ENCODE measurements around the gene USPL1. TPM values are rescaled to one million over a fixed set of nuclear protein-coding genes. Genes with fewer than 3 reads are reported as not detected.

Gene USPL1
- total RNA-seq, 4 donors from 2014 or later = 23.6 to 31.0 (median 27.5) TPM

GRCh38 chr13:30623392-30623791, 5.7 kb downstream of the USPL1 start:
- H3K27me3 ChIP-seq = no peaks in the 10 kb centered on the region
- H3K4me1 ChIP-seq = peaks cover 10 to 14% of the 10 kb centered on the region in 2 donors
- no peak overlapping the region for H3K4me3 ChIP-seq (replicated peaks in 1 of 3)
- no peak overlapping the region for H3K27ac ChIP-seq
- intact Hi-C loops (cut with DNase I) = no loop called here
- 87 to 89% methylated on average over 5 of the region's 5 CpGs for WGBS, 2 donors
- TF ChIP-seq, protein P1, sequence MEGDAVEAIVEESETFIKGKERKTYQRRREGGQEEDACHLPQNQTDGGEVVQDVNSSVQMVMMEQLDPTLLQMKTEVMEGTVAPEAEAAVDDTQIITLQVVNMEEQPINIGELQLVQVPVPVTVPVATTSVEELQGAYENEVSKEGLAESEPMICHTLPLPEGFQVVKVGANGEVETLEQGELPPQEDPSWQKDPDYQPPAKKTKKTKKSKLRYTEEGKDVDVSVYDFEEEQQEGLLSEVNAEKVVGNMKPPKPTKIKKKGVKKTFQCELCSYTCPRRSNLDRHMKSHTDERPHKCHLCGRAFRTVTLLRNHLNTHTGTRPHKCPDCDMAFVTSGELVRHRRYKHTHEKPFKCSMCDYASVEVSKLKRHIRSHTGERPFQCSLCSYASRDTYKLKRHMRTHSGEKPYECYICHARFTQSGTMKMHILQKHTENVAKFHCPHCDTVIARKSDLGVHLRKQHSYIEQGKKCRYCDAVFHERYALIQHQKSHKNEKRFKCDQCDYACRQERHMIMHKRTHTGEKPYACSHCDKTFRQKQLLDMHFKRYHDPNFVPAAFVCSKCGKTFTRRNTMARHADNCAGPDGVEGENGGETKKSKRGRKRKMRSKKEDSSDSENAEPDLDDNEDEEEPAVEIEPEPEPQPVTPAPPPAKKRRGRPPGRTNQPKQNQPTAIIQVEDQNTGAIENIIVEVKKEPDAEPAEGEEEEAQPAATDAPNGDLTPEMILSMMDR (IDR thresholded peaks at IDR 0.05) = no peak
- TF ChIP-seq POLR2A (IDR thresholded peaks at IDR 0.05) = no peak
- no peaks in the 10 kb centered on the region for H3K9me3 ChIP-seq
- no peak for DNase-seq
- peaks cover 0 to 4% of the 10 kb centered on the region in 2 donors for H3K36me3 ChIP-seq

- no peaks in the 10 kb centered on the region for H3K27me3 ChIP-seq
- no peak overlapping the region for H3K27ac ChIP-seq
- no peak overlapping the region for H3K4me3 ChIP-seq (replicated peaks in 1 of 3)
- H3K4me1 ChIP-seq = peaks cover 3 to 4% of the 10 kb centered on the region in 2 donors
- peaks cover 0 to 4% of the 10 kb centered on the region in 2 donors for H3K36me3 ChIP-seq
- DNase-seq = no peak
- intact Hi-C loops (cut with DNase I) = no loop called here
- no peaks in the 10 kb centered on the region for H3K9me3 ChIP-seq
- 88 to 90% methylated on average over 1 of the region's 1 CpG for WGBS, 2 donors
- TF ChIP-seq POLR2A (IDR thresholded peaks at IDR 0.05) = no peak
- TF ChIP-seq, protein P1 (IDR thresholded peaks at IDR 0.05) = no peak
These were observed 6.9 kb downstream of the USPL1 start for GRCh38 chr13:30624630-30625029.

DNA sequence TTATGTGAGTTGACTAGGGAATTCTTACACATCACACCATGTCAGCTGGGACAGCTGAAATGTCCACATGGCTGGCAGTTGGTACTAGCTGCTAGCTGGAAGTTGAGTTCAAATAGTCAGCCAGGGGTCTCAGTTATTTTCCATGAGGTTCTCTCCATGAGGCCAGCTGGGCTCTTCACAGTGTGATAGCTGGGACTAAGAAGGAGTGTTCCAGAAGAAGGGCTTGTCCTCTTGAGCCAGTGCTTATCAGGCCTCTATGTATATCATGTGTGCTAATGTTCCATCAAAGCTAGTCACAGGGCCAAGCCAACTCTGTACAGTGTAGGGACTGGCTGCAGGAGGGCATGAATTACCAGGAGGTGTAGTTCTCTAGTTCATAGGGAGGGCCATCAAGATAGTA, 11.8 kb downstream of the USPL1 start:
- intact Hi-C loops (cut with DNase I) = no loop called here
- Histone ChIP-seq H3K36me3 (peaks cover 13 to 16% of the 10 kb centered on the region in 2 donors), H3K27ac (no peak overlapping the region), H3K4me1 (no peaks in the 10 kb centered on the region), H3K9me3 (no peaks in the 10 kb centered on the region), H3K4me3 (replicated peaks in 1 of 3) (no peak overlapping the region), H3K27me3 (no peaks in the 10 kb centered on the region)
- DNase-seq = no peak
- TF ChIP-seq, protein P1 (IDR thresholded peaks at IDR 0.05) = no peak
- no peak for TF ChIP-seq POLR2A (IDR thresholded peaks at IDR 0.05)

GRCh38 chr13:30633861-30634260, 16.1 kb downstream of the USPL1 start:
- Histone ChIP-seq H3K27ac (no peak overlapping the region), H3K36me3 (peaks cover 13 to 16% of the 10 kb centered on the region in 2 donors), H3K4me1 (no peaks in the 10 kb centered on the region), H3K4me3 (replicated peaks in 1 of 3) (no peak overlapping the region), H3K27me3 (no peaks in the 10 kb centered on the region), H3K9me3 (no peaks in the 10 kb centered on the region)
- intact Hi-C loops (cut with DNase I) = no loop called here
- no peak for DNase-seq
- WGBS, 2 donors = 94 to 99% methylated on average over 4 of the region's 4 CpGs
- TF ChIP-seq, protein P1 (IDR thresholded peaks at IDR 0.05) = no peak
- no peak for TF ChIP-seq POLR2A (IDR thresholded peaks at IDR 0.05)

DNA sequence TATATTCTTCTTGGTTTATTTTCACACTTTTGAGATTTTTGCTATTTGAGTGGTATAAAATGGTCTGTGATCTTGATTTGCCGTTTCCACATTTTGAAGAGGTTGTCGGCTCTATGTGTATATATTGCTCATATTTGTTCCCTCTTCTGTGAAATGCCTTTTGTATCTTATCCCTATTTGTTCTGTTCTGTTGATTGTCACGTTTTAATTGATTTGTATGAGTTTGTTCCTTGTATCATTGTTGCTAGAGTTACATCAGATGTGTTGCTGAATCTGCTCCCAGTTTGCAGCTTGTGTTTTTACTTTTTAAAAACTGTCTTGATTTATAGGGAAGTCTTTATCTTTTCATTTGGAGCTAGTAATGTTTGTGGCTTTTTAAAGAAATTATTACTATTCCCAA, 17.1 kb downstream of the USPL1 start:
- DNase-seq = no peak
- H3K36me3 ChIP-seq = peaks cover 13 to 16% of the 10 kb centered on the region in 2 donors
- WGBS, 2 donors = 92 to 93% methylated on average over 3 of the region's 3 CpGs
- intact Hi-C loops (cut with DNase I) = no loop called here
- H3K4me3 ChIP-seq (replicated peaks in 1 of 3) = no peak overlapping the region
- no peaks in the 10 kb centered on the region for H3K4me1 ChIP-seq
- no peak overlapping the region for H3K27ac ChIP-seq
- H3K9me3 ChIP-seq = no peaks in the 10 kb centered on the region
- no peak for TF ChIP-seq POLR2A (IDR thresholded peaks at IDR 0.05)
- TF ChIP-seq, protein P1 (IDR thresholded peaks at IDR 0.05) = no peak
- H3K27me3 ChIP-seq = no peaks in the 10 kb centered on the region
